Stimulated activated naive CD8-positive, alpha-beta T cell treated with anti-CD3 and anti-CD28 coated beads, Interleukin-15, Interleukin-2, amounts not matched to agents 100 ng/mL and 50 ng/mL, for 24 hours (primary cell): Measurements from ENCODE around the gene PLCD3.
A peak's percentile ranks its signal among the peaks of the same experiment; 100 is the strongest.

Experiments used
- H3K27ac Mint-ChIP-seq: one replicate; pipeline ENCODE4 v1.8.0; 2021; ENCODE audit warnings: mild to moderate bottlenecking, mixed read lengths
- H3K27me3 Mint-ChIP-seq: one replicate; pipeline ENCODE4 v1.8.0; 2021; ENCODE audit warnings: mixed read lengths
- H3K36me3 Mint-ChIP-seq: one replicate; pipeline ENCODE4 v1.8.0; 2021; ENCODE audit warnings: low read depth, mixed read lengths
- H3K4me1 Mint-ChIP-seq: one replicate; pipeline ENCODE4 v1.8.0; 2021; ENCODE audit warnings: low read depth, mixed read lengths
- H3K4me3 Mint-ChIP-seq: one replicate; pipeline ENCODE4 v1.8.0; 2021; ENCODE audit warnings: mild to moderate bottlenecking, mixed read lengths
- H3K9me3 Mint-ChIP-seq: one replicate; pipeline ENCODE4 v1.8.0; 2021; ENCODE audit warnings: mixed read lengths

Gene PLCD3

DNA sequence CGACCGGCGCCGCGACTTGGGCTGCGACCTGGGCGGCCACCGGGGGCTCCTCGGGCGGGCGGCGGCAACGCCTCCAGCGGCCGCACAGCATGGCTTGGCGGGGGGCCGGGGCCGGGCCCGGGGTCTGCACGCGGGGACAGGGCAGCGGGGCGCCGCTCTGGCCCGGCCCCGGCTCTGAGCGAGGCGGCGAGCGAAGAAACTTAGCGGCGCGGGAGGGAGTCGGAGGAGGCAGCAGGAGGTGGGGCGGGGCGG lies at the start of gene PLCD3:
TSS of gene PLCD3 (minus strand) at position 196 of the 252 bp plus-strand sequence. CDS start at position 91, 105 bp downstream.
- peaks cover 23% of the 10 kb centered on the region for H3K4me1 Mint-ChIP-seq

GRCh38 chr17:45177563-45177962 lies 45.2 kb upstream of the PLCD3 start:
- Mint-ChIP-seq H3K27me3 (no peaks in the 10 kb centered on the region), H3K4me3 (no peak overlapping the region), H3K27ac (no peak overlapping the region), H3K4me1 (peaks cover 6% of the 10 kb centered on the region), H3K36me3 (no peaks in the 10 kb centered on the region), H3K9me3 (no peaks in the 10 kb centered on the region)

More for the DNA sequence above, at the start of gene PLCD3:
- Mint-ChIP-seq H3K4me3 (peak within 1 kb of the TSS; percentile 84), H3K27ac (peak within 1 kb of the TSS; percentile 16), H3K36me3 (no peaks in the 10 kb centered on the region), H3K9me3 (no peaks in the 10 kb centered on the region), H3K27me3 (peaks cover 6% of the 10 kb centered on the region)

DNA sequence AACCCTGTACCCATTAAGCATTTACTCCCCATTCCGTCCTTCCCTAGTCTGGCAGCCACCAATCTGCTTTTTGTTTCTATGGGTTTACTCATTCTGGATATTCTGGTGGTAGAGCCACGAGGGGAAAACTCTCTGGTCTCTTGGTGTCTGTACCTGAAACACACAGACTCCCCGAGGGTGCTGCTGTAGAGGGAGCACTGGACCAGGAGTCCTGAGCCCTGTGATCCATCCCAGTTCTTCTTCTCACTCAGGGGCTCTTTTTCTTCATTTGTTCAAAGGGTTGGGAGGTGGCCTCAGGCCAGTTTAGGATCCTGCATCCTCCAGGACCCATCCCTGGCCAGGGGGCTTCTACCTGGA lies 43.4 kb upstream of the PLCD3 start:
- Mint-ChIP-seq H3K27ac (no peak overlapping the region), H3K4me1 (peaks cover 22% of the 10 kb centered on the region)

GRCh38 chr17:45172541-45173286 lies 40.4 kb upstream of the PLCD3 start:
- Mint-ChIP-seq H3K27ac (peak overlapping the region; percentile 92), H3K36me3 (no peaks in the 10 kb centered on the region)

More for the DNA sequence above, 43.4 kb upstream of the PLCD3 start:
- Mint-ChIP-seq H3K4me3 (no peak overlapping the region), H3K27me3 (no peaks in the 10 kb centered on the region), H3K36me3 (no peaks in the 10 kb centered on the region), H3K9me3 (no peaks in the 10 kb centered on the region)

GRCh38 chr17:45172232-45172540 lies 39.9 kb upstream of the PLCD3 start:
- Mint-ChIP-seq H3K27ac (peak overlapping the region; percentile 36), H3K36me3 (no peaks in the 10 kb centered on the region), H3K27me3 (no peaks in the 10 kb centered on the region), H3K9me3 (no peaks in the 10 kb centered on the region), H3K4me3 (peak overlapping the region; percentile 77), H3K4me1 (peaks cover 26% of the 10 kb centered on the region)

More at GRCh38 chr17:45172541-45173286, 40.4 kb upstream of the PLCD3 start:
- Mint-ChIP-seq H3K4me1 (peaks cover 26% of the 10 kb centered on the region), H3K9me3 (no peaks in the 10 kb centered on the region), H3K27me3 (no peaks in the 10 kb centered on the region), H3K4me3 (peak overlapping the region; percentile 77)

DNA sequence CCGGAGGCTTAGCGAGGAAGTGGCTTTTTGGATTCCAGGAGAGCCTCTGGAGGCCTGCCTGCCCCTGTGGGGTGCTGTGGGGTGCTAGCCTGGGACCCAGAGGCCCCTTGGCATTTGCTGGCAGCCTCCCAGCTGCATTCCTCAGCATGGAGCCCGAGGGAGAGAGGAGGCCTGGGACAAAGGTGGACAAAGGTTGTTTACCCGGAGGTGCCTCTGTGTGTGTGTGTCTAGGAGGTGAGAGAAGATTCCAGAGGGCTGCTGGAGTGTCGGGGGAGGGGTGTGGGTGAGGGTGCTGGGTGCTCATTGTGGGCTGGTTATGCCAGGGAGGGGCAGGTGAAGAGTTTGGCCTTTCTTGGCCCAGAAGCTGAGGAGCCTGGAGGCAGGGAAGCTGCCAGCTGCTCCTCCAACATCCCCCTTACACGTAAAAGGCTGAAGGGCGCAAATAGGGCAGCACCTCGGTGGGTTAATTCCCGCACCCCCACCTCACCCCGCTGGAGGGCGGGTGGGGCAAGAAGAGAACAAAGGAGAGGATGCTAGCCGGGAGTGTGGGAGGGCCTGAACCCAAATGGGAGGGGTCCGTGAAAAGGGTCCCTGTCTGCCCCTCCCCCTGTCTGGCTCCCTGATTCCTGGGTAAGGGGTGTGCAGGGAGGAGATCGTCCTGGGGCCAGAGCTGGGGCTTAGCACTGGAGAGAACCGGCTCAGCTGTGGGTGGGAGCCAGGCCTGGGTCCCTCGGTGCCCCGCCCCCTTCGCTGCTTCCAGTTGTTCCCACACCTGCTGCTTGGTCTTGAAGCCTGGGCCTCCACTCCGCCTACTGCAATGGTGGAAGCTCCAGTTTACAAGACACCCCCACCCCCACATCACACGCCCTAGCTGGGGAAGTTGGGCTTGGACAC lies 39.3 kb upstream of the PLCD3 start:
- H3K9me3 Mint-ChIP-seq, result no peaks in the 10 kb centered on the region
- no peaks in the 10 kb centered on the region for H3K36me3 Mint-ChIP-seq
- H3K4me3 Mint-ChIP-seq, result no peak overlapping the region

GRCh38 chr17:45170931-45171337 lies 38.6 kb upstream of the PLCD3 start:
- H3K4me1 Mint-ChIP-seq, result peaks cover 26% of the 10 kb centered on the region
- H3K36me3 Mint-ChIP-seq, result no peaks in the 10 kb centered on the region
- no peaks in the 10 kb centered on the region for H3K9me3 Mint-ChIP-seq
- no peak overlapping the region for H3K4me3 Mint-ChIP-seq
- H3K27me3 Mint-ChIP-seq, result no peaks in the 10 kb centered on the region
- peak overlapping the region; percentile 43 for H3K27ac Mint-ChIP-seq

More for the DNA sequence above, 39.3 kb upstream of the PLCD3 start:
- no peaks in the 10 kb centered on the region for H3K27me3 Mint-ChIP-seq
- peak overlapping the region; percentile 43 for H3K27ac Mint-ChIP-seq
- H3K4me1 Mint-ChIP-seq, result peaks cover 26% of the 10 kb centered on the region

- peaks cover 28% of the 10 kb centered on the region for H3K4me1 Mint-ChIP-seq
- H3K36me3 Mint-ChIP-seq, result no peaks in the 10 kb centered on the region
- H3K9me3 Mint-ChIP-seq, result no peaks in the 10 kb centered on the region
- peak overlapping the region; percentile 43 for H3K27ac Mint-ChIP-seq
- no peak overlapping the region for H3K4me3 Mint-ChIP-seq
- no peaks in the 10 kb centered on the region for H3K27me3 Mint-ChIP-seq
These were observed 38.1 kb upstream of the PLCD3 start for GRCh38 chr17:45170280-45170930.

DNA sequence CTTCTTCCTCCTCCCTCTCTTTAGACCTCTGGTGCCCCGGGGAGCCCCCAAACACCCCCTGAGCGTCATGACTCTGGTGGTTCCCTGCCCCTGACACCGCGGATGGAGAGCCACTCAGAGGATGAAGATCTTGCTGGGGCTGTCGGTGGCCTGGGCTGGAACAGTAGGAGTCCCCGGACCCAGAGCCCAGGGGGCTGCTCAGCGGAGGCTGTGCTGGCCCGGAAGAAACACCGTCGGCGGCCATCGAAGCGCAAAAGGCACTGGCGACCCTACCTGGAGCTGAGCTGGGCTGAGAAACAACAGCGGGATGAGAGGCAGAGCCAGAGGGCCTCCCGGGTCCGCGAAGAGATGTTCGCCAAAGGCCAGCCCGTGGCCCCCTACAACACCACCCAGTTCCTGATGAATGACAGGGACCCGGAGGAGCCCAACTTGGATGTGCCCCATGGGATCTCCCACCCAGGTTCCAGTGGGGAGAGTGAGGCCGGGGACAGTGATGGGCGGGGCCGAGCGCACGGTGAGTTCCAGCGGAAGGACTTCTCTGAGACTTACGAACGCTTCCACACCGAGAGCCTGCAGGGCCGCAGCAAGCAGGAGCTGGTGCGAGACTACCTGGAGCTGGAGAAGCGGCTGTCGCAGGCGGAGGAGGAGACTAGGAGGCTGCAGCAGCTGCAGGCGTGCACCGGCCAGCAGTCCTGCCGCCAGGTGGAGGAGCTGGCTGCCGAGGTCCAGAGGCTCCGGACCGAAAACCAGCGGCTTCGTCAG lies 36.9 kb upstream of the PLCD3 start:
- no peaks in the 10 kb centered on the region for H3K9me3 Mint-ChIP-seq
- peaks cover 32% of the 10 kb centered on the region for H3K4me1 Mint-ChIP-seq
- no peak overlapping the region for H3K27ac Mint-ChIP-seq
- no peaks in the 10 kb centered on the region for H3K27me3 Mint-ChIP-seq
- H3K4me3 Mint-ChIP-seq, result no peak overlapping the region
- H3K36me3 Mint-ChIP-seq, result no peaks in the 10 kb centered on the region

- no peak overlapping the region for H3K27ac Mint-ChIP-seq
- H3K4me1 Mint-ChIP-seq, result peaks cover 21% of the 10 kb centered on the region
- H3K4me3 Mint-ChIP-seq, result no peak overlapping the region
- H3K27me3 Mint-ChIP-seq, result no peaks in the 10 kb centered on the region
- no peaks in the 10 kb centered on the region for H3K9me3 Mint-ChIP-seq
- peaks cover 10% of the 10 kb centered on the region for H3K36me3 Mint-ChIP-seq
These were observed 32.5 kb upstream of the PLCD3 start for GRCh38 chr17:45164734-45165269.

- Mint-ChIP-seq H3K9me3 (no peaks in the 10 kb centered on the region), H3K27ac (peak overlapping the region; percentile 99), H3K27me3 (no peaks in the 10 kb centered on the region), H3K36me3 (peaks cover 26% of the 10 kb centered on the region), H3K4me1 (peaks cover 45% of the 10 kb centered on the region), H3K4me3 (peak overlapping the region; percentile 100)
These were observed 29.8 kb upstream of the PLCD3 start for GRCh38 chr17:45162025-45162687.

DNA sequence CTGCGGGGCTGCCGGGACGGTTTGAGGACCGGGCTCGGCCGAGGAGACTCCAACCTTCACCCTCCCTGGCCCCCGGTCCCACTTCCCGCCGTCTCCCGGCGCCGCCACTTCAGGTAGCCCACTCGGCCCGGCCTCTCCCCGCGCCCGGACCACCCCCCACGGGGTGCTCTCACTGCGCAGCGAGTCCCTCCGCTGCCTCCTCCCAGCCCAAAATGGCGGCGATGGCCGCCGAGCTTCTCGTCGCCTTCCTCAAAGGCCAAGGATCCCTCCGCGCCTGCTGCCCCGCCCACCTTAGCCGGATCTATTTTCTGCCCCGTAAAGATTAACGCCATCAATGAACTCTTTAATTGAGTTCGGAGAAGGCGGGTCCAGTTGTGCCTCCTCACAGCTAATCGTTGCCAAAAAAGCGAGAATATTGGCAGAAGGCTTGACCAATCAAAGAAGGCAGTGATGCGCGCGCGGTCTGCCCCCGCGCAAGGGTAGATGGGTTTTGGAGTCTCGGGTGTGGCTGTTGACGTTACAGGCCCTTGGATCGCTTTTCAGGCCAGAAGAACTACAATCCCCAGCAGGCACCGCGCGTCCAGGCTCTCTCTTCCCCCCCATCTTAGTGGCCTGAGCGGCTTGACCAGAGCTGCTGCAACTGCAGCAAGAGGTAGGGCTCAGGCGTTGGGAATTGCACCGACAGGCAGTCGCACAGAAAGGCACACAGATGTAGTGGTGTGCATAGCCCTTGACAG lies 29.1 kb upstream of the PLCD3 start, which contains the start of gene HEXIM2:
TSS of gene HEXIM2 (plus strand) at position 588 of the 737 bp plus-strand sequence. CDS start 919 bp downstream, outside the sequence.
- Mint-ChIP-seq H3K27ac (peak within 1 kb of the TSS; percentile 99), H3K36me3 (peaks cover 26% of the 10 kb centered on the region), H3K4me3 (peak within 1 kb of the TSS; percentile 100), H3K4me1 (peaks cover 49% of the 10 kb centered on the region), H3K27me3 (no peaks in the 10 kb centered on the region), H3K9me3 (no peaks in the 10 kb centered on the region)

GRCh38 chr17:45160447-45161287 lies 28.4 kb upstream of the PLCD3 start:
- no peaks in the 10 kb centered on the region for H3K27me3 Mint-ChIP-seq
- H3K4me1 Mint-ChIP-seq, result peaks cover 56% of the 10 kb centered on the region
- H3K4me3 Mint-ChIP-seq, result peak overlapping the region; percentile 100
- peaks cover 26% of the 10 kb centered on the region for H3K36me3 Mint-ChIP-seq
- H3K27ac Mint-ChIP-seq, result peak overlapping the region; percentile 99
- H3K9me3 Mint-ChIP-seq, result no peaks in the 10 kb centered on the region
